HG03135 (cell line): ENCODE data around the gene ZSWIM3.
"Not testable (repeated sequence)": the region's sequence is repeated elsewhere in the genome, so short reads cannot be mapped to it uniquely, and the experiment has no call there.

Experiments
- ATAC-seq: cut with Tn5 transposase; IDR thresholded peaks from one replicate; pipeline ENCODE4 v1.9.1; 2021; ENCODE audit warnings: mild to moderate bottlenecking, moderate library complexity; ENCODE audit not compliant: unreplicated experiment

Gene ZSWIM3

GRCh38 chr20:45888681-45889080, 31.3 kb downstream of the ZSWIM3 start:
- no peak for ATAC-seq

DNA sequence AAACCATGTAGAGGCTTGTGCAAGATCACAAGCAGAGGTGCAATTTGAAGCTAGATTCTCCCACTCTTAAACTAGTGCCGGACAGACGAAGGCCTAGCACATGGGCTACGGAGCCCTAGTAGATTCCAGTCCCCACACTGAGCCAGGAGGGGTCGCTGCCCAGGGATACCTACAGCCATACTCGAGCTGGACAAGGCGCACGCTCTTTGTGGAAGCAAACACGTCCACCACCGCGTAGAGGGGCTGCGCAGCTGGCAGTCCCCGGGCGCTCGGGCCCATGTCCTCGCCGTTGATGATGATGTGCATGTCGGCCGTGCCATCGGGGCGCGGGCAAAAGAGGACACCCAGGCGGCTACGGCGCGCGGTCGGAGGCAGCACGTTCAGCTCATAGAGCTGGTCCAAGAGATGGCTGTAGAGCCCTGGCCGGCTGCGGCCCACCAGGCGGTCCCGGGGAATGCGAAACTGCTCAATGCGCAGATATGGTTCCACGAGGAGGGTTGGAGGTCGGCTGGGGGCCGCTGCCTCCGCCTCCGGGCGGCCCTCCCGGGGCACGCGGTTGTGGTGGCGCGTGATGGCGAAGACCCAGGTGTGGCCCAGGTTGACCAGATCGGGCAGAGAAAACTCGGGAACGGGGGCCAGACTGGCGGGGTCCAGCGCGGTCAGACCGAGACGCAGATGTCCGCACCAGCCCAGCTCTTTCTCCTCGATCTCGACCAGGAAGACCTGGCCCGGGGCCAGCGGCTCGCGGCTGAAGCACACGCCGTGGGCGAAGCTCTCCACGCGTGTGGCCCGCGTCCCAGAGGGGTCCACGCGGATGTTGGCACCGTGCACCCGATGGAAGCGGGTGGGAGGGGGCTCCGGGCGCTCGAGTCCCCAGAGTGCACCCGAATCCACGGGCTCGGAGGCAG, 32.9 kb downstream of the ZSWIM3 start:
- ATAC-seq: peak; percentile 12

DNA sequence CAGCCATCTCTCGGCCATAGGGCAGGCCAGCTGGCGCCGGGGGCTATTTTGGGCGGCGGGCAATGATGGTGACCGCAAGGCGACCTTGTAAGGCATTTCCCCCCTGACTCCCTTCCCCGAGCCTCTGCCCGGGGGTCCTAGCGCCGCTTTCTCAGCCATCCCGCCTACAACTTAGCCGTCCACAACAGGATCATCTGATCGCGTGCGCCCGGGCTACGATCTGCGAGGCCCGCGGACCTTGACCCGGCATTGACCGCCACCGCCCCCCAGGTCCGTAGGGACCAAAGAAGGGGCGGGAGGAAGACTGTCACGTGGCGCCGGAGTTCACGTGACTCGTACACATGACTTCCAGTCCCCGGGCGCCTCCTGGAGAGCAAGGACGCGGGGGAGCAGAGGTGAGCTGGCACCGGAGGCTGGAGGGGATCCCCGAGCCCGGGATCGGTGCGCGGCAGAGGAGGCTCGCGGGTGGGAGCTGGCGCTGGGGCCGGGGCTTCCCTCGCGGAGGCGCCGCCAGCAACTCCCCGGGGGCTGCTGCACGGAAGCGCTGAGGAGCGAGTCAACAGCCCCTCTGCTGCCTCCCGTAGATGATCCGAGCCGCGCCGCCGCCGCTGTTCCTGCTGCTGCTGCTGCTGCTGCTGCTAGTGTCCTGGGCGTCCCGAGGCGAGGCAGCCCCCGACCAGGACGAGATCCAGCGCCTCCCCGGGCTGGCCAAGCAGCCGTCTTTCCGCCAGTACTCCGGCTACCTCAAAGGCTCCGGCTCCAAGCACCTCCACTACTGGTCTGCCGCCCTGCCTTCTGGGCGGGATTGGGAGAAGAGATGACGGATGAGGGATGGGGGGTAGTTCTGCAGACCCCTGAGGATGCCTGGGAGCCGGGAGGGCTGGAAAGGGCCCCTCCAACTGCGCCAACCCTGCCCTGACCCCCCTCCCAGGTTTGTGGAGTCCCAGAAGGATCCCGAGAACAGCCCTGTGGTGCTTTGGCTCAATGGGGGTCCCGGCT, 33.9 kb downstream of the ZSWIM3 start, which contains the start of the genes CTSA and NEURL2:
CTSA (plus strand) TSS at position 351 of the 999 bp plus-strand sequence; CDS start at position 585, 234 bp downstream.
NEURL2 (minus strand) TSS at position 224 of the 999 bp plus-strand sequence; CDS start at position 7, 217 bp downstream.
- peak; percentile 68 for ATAC-seq

DNA sequence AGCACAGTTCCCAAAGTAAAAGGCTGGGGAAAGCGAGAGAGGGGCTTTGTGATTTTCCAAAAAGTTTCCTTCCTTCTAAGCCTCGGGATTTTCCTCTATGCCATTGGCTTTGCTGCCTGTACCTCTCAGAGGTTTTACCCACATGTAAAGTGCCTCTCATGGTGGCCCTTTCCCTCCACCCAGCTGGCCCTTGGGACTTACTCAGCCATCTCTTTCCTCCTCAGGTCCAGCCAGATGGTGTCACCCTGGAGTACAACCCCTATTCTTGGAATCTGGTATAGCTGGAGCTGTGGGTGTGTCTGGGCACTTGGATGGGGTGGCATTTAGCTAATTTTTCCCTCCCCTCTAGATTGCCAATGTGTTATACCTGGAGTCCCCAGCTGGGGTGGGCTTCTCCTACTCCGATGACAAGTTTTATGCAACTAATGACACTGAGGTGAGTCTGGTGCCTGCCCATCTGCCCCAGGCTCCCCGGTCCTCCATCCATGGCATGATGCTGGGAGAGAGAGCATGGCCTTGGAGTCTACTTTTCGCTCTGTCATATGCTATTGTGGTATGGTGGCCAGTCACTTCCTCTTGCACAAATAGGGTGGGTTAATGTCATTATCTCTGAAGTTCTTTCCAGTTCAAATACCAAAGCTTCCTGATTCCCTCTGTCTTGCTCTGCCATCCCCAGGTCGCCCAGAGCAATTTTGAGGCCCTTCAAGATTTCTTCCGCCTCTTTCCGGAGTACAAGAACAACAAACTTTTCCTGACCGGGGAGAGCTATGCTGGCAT, 34.8 kb downstream of the ZSWIM3 start:
- no peak for ATAC-seq

DNA sequence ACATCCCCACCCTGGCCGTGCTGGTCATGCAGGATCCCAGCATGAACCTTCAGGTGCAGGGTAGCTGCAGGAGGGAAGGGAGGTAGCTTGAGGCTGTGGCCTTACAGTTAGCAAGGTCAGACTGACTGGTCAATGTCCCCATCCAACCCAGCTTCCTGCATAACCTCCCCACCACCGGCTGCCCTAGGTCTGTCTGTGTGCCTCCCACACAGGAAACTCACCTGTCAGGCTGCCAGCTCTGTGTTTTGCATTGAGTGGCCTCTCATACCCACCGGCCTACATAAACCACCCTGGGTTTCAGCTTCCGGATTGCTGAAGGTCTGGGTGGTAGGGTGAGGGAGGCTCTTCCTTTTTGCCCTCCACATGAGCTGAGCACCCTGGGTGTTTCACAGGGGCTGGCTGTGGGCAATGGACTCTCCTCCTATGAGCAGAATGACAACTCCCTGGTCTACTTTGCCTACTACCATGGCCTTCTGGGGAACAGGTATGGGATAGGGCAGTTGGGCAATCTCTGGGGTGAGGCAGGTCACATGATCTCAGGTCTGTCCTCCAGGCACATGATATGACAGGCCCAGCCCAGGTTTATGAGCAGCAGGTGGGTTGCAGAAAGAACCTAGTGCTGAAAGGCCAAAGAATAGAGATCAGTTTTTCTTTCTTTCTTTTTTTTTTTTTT, 35.5 kb downstream of the ZSWIM3 start:
- ATAC-seq: no peak

- no peak for ATAC-seq
These were observed 36.4 kb downstream of the ZSWIM3 start for GRCh38 chr20:45893831-45894230.

DNA sequence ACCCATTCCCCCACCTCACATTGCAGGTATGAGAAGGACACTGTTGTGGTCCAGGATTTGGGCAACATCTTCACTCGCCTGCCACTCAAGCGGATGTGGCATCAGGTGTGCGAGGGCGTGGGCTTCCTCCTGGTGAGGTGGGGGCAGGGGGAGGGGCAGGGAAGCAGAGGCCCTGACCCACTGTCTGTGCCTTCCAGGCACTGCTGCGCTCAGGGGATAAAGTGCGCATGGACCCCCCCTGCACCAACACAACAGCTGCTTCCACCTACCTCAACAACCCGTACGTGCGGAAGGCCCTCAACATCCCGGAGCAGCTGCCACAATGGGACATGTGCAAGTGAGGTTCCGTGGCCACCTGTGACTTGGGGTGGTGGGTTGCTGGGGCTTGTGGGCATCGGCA, 37.4 kb downstream of the ZSWIM3 start:
- no peak for ATAC-seq

DNA sequence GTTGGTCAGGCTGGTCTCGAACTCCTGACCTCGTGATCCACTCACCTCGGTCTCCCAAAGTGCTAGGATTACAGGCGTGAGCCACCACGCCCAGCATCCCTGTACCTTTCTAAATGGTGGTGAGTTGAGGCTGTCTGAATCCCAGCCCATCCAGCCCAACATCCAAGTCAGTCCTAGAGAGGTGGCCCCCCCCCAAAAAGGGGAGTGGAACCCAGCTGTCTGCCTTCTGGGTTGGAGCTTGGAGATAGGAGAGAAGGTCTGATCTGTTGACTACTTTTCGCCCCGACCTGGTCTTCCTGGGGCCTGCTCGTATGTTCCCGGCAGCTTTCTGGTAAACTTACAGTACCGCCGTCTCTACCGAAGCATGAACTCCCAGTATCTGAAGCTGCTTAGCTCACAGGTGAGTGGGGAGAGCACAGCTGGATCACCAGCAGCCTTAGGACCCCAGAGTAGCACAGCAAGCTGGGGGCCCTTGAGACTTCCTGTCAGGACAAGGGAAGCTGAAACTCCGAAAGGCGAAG, 39.3 kb downstream of the ZSWIM3 start:
- no peak for ATAC-seq

GRCh38 chr20:45897289-45897688, 39.9 kb downstream of the ZSWIM3 start:
- ATAC-seq: no peak

- ATAC-seq: no peak
These were observed 40.3 kb downstream of the ZSWIM3 start for GRCh38 chr20:45897692-45898091.

GRCh38 chr20:45898285-45898684, 40.9 kb downstream of the ZSWIM3 start:
- no peak for ATAC-seq

DNA sequence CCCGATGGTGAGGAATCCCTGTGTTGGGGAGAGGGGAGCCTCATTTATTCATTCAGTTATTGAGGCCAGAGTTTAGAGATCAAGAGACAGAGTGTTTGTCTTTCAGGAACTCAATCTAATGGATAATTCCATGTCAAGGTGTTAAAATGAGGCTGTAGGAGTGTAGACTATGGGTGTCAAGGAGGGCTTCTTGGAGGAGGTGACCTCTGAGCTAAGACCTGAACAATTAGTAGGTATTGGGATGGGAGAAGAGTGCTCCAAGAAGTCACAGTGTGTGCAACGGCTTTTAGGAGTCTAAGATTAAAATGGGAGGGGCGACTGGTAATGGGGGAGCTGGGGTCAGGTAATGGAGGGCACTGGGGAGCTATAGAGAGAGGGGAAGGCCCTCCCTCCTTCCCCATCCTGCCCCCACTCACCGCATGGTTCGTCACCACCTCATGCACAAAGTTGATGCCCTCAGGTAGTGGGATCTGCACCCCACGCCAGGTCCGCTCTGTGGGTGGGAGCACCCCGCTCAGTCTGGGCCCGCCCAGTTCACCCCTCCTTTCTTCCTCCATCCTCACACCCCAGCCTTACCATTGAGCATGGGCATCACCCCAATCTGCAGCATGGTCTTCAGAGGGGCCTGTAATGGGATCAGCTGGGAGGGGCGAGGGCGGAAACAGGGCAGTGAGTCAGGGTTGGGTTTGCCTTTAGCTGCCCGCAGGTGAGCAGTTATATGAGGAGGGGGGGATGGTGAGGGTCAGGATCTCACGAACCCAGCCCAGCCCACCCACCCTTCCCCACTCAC, 41.8 kb downstream of the ZSWIM3 start:
- ATAC-seq: no peak

DNA sequence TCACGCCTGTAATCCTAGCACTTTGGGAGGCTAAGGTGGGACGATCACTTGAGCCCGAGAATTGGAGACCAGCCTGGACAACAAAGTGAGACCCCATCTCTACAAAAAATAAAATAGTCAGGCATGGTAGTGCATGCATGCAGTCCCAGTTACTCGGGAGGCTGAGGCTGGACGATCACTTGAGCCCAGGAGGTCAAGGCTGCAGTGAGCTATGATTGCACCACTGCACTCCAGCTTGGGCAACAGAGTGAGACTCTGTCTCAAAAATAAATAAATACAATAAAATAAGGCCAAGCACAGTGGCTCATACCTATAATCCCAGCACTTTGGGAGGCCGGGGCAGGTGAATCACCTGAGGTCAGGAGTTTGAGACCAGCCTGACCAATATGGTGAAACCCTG, 43.9 kb downstream of the ZSWIM3 start:
- not testable (repeated sequence) for ATAC-seq

GRCh38 chr20:45902199-45902701, 44.8 kb downstream of the ZSWIM3 start:
- ATAC-seq: no peak

GRCh38 chr20:45904583-45905504, 47.4 kb downstream of the ZSWIM3 start:
- no peak for ATAC-seq

- ATAC-seq: no peak
These were observed 48.2 kb downstream of the ZSWIM3 start for GRCh38 chr20:45905505-45906079.

- no peak for ATAC-seq
These were observed 50.0 kb downstream of the ZSWIM3 start for GRCh38 chr20:45907219-45907948.
